GM12801 (cell line): ENCODE measurements around the gene PNMA8B.
A peak's percentile ranks its signal among the peaks of the same experiment; 100 is the strongest.

Experiments
- TF ChIP-seq, protein P1 (sequence below): IDR thresholded peaks from one replicate; pipeline ENCODE4 v1.5.1; 2011; ENCODE audit warnings: control low read depth; ENCODE audit not compliant: insufficient read length; ENCODE audit errors: extremely low read depth

The PNMA8B gene

DNA sequence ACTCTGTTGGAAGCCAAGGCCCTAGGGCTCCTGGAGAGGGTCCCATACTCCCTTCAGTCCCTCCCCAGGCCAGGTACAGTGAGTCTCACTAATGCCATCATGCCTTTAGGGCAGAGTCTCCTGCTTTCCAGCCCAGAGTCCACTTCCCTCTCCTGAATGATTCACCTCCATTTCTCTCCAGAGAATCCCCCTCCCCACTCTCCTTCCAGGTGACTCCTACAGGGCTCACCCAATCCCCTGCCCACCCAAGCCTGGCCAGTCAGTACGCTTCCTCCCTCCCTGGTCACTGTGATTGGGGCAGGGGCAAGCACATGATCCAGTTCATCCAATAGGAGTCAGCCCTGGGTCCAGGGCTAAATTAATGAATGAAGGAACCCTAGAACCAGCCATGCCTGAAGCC, 35.0 kb upstream of the PNMA8B start:
- TF ChIP-seq, protein P1, sequence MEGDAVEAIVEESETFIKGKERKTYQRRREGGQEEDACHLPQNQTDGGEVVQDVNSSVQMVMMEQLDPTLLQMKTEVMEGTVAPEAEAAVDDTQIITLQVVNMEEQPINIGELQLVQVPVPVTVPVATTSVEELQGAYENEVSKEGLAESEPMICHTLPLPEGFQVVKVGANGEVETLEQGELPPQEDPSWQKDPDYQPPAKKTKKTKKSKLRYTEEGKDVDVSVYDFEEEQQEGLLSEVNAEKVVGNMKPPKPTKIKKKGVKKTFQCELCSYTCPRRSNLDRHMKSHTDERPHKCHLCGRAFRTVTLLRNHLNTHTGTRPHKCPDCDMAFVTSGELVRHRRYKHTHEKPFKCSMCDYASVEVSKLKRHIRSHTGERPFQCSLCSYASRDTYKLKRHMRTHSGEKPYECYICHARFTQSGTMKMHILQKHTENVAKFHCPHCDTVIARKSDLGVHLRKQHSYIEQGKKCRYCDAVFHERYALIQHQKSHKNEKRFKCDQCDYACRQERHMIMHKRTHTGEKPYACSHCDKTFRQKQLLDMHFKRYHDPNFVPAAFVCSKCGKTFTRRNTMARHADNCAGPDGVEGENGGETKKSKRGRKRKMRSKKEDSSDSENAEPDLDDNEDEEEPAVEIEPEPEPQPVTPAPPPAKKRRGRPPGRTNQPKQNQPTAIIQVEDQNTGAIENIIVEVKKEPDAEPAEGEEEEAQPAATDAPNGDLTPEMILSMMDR: no peak

- TF ChIP-seq, protein P1: peak; percentile 11
Measured at GRCh38 chr19:46529622-46530451, 34.2 kb upstream of the PNMA8B start.

GRCh38 chr19:46528601-46529590, 33.2 kb upstream of the PNMA8B start:
- TF ChIP-seq, protein P1: no peak

DNA sequence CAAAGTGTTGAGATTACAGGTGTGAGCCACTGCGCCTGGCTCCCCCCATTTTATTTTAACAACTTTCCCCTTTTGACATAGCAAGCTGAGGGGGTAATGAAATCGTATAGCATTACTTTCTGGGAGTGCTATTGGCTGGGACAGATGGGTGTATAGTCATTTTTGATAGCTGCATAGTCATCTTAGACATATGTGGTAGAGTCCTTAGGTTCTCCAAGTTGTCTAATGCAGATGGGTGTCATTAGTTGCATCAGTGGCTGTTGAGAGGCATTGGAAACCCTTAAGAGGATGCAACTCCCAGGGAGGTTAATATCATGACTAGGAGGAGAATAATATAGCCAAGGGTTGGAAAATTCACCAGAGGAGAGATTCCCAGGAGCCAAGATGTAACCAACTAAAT, 28.6 kb upstream of the PNMA8B start:
- TF ChIP-seq, protein P1: no peak

DNA sequence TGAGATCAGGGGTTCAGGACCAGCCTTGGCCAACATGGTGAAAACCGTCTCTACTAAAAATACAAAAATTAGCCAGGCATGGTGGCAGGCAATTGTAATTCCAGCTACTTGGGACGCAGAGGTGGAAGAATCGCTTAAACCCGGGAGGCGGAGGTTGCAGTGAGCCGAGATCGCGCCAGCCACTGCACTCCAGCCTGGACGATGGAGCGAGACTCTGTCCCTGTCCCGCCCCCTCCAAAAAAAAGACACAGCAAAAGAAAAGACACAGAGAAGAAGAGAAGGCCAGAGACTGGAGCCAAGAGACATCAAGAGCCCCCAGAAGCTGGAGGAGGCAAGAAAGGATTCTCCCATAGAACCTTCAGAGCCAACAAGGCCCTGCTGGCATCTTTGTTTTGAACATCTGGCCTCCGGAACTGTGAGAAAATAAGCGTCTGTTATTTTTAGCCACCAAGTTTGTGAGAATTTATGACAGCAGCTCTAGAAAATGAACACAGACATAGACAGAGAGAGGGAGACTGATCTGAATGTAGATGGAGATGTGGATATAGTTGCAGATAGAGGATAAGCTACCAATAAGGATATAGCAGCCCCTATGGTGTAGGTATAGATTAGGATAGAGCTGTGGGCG, 25.7 kb upstream of the PNMA8B start:
- TF ChIP-seq, protein P1: no peak

- TF ChIP-seq, protein P1: no peak
Measured at GRCh38 chr19:46520616-46521015, 24.9 kb upstream of the PNMA8B start.

DNA sequence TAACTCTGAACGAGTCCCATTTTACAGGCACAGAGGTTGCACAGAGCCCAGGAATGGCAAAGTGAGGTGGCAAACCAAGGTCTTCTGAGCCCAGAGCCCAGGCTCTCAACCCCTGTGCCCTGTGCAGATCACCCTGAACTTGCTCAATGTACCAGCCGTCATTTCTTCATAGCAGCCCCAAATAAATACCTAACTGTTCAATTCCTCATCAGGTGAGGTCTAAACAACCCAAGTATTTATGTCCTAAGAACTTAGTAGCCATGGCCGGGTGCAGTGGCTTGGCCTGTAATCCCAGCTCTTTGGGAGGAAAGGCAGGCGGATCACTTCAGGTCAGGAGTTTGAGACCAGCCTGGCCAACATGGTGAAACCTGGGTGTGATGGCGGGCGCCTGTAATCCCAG, 21.8 kb upstream of the PNMA8B start:
- TF ChIP-seq, protein P1: no peak
